PC-3 (cell line): ENCODE results near the gene TTC12. TPM values are rescaled to one million over a fixed set of nuclear protein-coding genes. Genes with fewer than 3 reads are reported as not detected.

ENCODE experiments used
- ATAC-seq: fragments of 200-7000 bp; cut with Tn5 transposase; 2 replicates; pipeline ENCODE4 v1.9.1; 2020; ENCODE audit warnings: mild to moderate bottlenecking, moderate library complexity
- BruUV-seq: library from RNA; stranded (reverse); fragments of 400-500 nt; replicated peaks from 2 replicates; lab custom pipeline; 2021; lab: Mats Ljungman, UMichigan
- CTCF ChIA-PET: fragments of 300-600 bp; sonication (Branson Sonifier 250); formaldehyde crosslinking; loops from one replicate; lab custom pipeline; 2022; ENCODE audit warnings: antibody characterized with exemption; lab: Charles Lee
- POLR2A ChIA-PET: fragments of 300-600 bp; sonication (Branson Sonifier 250); formaldehyde crosslinking; loops from one replicate; lab custom pipeline; 2022; ENCODE audit warnings: antibody characterized with exemption; ENCODE audit not compliant: unreplicated experiment; lab: Charles Lee
- DNase-seq: peaks from one replicate; pipeline ENCODE4 v3.0.0-alpha.2; 2015
- H2AFZ ChIP-seq: fragments of 300-600 bp; sonication (generic); 2 replicates; pipeline ENCODE4 v1.6.0; 2016; ENCODE audit warnings: antibody characterized with exemption, low read length
- H3F3A ChIP-seq: fragments of 300-600 bp; sonication (generic); one replicate; pipeline ENCODE4 v1.6.0; 2017; ENCODE audit warnings: antibody characterized with exemption, low read length, control low read depth, mild to moderate bottlenecking; ENCODE audit not compliant: unreplicated experiment
- H3K27ac ChIP-seq: fragments of 300-600 bp; sonication (generic); 2 replicates; pipeline ENCODE4 v1.5.1; 2016; ENCODE audit warnings: mild to moderate bottlenecking, low read length
- H3K27me3 ChIP-seq: fragments of 300-600 bp; sonication (generic); 2 replicates; pipeline ENCODE4 v1.6.1; 2016; ENCODE audit warnings: low read length, mixed read lengths
- H3K36me3 ChIP-seq: fragments of 300-600 bp; sonication (generic); 2 replicates; pipeline ENCODE4 v1.6.1; 2016; ENCODE audit warnings: low read depth, mixed run types, low read length, mixed read lengths
- H3K4me1 ChIP-seq: fragments of 300-600 bp; sonication (generic); 2 replicates; pipeline ENCODE4 v1.5.1; 2016; ENCODE audit warnings: low read length; ENCODE audit not compliant: insufficient read depth
- H3K4me2 ChIP-seq: fragments of 300-600 bp; sonication (generic); 2 replicates; pipeline ENCODE4 v1.6.0; 2016; ENCODE audit warnings: low read length
- H3K4me3 ChIP-seq: fragments of 300-600 bp; sonication (generic); 2 replicates; pipeline ENCODE4 v1.5.1; 2016; ENCODE audit warnings: mild to moderate bottlenecking, low read length, mixed read lengths
- H3K79me2 ChIP-seq: fragments of 300-600 bp; sonication (generic); 2 replicates; pipeline ENCODE4 v1.6.1; 2017; ENCODE audit warnings: low read length, mixed read lengths
- H3K9ac ChIP-seq: fragments of 300-600 bp; sonication (generic); 2 replicates; pipeline ENCODE4 v1.6.0; 2016; ENCODE audit warnings: mild to moderate bottlenecking, low read length
- H3K9me2 ChIP-seq: fragments of 300-600 bp; sonication (generic); replicated peaks from 2 replicates; pipeline ENCODE4 v1.6.1; 2016; ENCODE audit warnings: mixed run types, low read length, mixed read lengths
- H3K9me3 ChIP-seq: fragments of 300-600 bp; sonication (generic); 2 replicates; pipeline ENCODE4 v1.6.1; 2016; ENCODE audit warnings: low read length, mixed read lengths
- H4K20me1 ChIP-seq: fragments of 300-600 bp; sonication (generic); 2 replicates; pipeline ENCODE4 v1.6.1; 2016; ENCODE audit warnings: low read length, mixed read lengths
- CTCF ChIP-seq: fragments of 300-600 bp; sonication (generic); conservative IDR thresholded peaks from 2 replicates; pipeline ENCODE4 v1.5.1; 2017; ENCODE audit warnings: antibody characterized with exemption, low read depth, mild to moderate bottlenecking, low read length
- EZH2 ChIP-seq: fragments of 300-600 bp; sonication (generic); IDR thresholded peaks from one replicate; pipeline ENCODE4 v1.6.1; 2017; ENCODE audit warnings: antibody characterized with exemption, mild to moderate bottlenecking, low read length; ENCODE audit not compliant: unreplicated experiment
- EZH2phosphoT487 ChIP-seq: fragments of 300-600 bp; sonication (generic); IDR thresholded peaks from 2 replicates; pipeline ENCODE4 v1.6.1; 2018; ENCODE audit warnings: mild to moderate bottlenecking, antibody characterized with exemption, low read length, borderline replicate concordance
- intact Hi-C: fragments of 100-400 bp; cut with micrococcal nuclease; formaldehyde crosslinking; loops from 2 replicates; pipeline ENCODE4 v1.9.0; 2023
- total RNA-seq: library from RNA; depleted of rRNA; stranded (reverse); fragments of >200 nt; gene quantifications from 2 replicates; pipeline ENCODE4 v1.2.3, GENCODE V29; 2014

TTC12 gene
- total RNA-seq, 1 experiment from 2014 or later, result 13.1 TPM

- ATAC-seq (no peak), DNase-seq (no peak)
- Histone ChIP-seq H3K4me3 (no peak overlapping the region), H3K9me3 (no peaks in the 10 kb centered on the region), H2AFZ (no peak overlapping the region), H3K27ac (no peak overlapping the region), H3K4me1 (no peaks in the 10 kb centered on the region), H3K27me3 (peaks cover 38% of the 10 kb centered on the region), H3K9me2 (no peaks in the 10 kb centered on the region), H3K36me3 (no peaks in the 10 kb centered on the region), H3F3A (no peaks in the 10 kb centered on the region), H3K9ac (no peak overlapping the region), H4K20me1 (no peaks in the 10 kb centered on the region), H3K4me2 (no peak overlapping the region), H3K79me2 (no peaks in the 10 kb centered on the region)
- ChIA-PET POLR2A (no interaction called here), CTCF (no interaction called here)
- TF ChIP-seq EZH2 (no peak), CTCF (no peak), EZH2phosphoT487 (no peak)
- no TSS peak for BruUV-seq
- intact Hi-C loops, result no loop called here
These were observed 36.5 kb upstream of the TTC12 start for GRCh38 chr11:113277907-113278306.

- TF ChIP-seq EZH2phosphoT487 (no peak), EZH2 (no peak), CTCF (no peak)
- Histone ChIP-seq H3K79me2 (no peaks in the 10 kb centered on the region), H4K20me1 (no peaks in the 10 kb centered on the region), H3K27me3 (peaks cover 38% of the 10 kb centered on the region), H3F3A (no peaks in the 10 kb centered on the region), H3K27ac (no peak overlapping the region), H3K4me3 (no peak overlapping the region), H3K36me3 (no peaks in the 10 kb centered on the region), H2AFZ (no peak overlapping the region), H3K9me3 (no peaks in the 10 kb centered on the region), H3K9ac (no peak overlapping the region), H3K4me2 (no peak overlapping the region), H3K4me1 (no peaks in the 10 kb centered on the region), H3K9me2 (no peaks in the 10 kb centered on the region)
- ChIA-PET CTCF (no interaction called here), POLR2A (no interaction called here)
- intact Hi-C loops, result no loop called here
- DNase-seq (no peak), ATAC-seq (no peak)
- BruUV-seq, result no TSS peak
These were observed 35.9 kb upstream of the TTC12 start for GRCh38 chr11:113278481-113278880.

GRCh38 chr11:113278925-113279324 is 35.5 kb upstream of the TTC12 start:
- H3K4me1 ChIP-seq, result no peaks in the 10 kb centered on the region
- no TSS peak for BruUV-seq
- H3K9ac ChIP-seq, result no peak overlapping the region
- no peaks in the 10 kb centered on the region for H3K36me3 ChIP-seq
- CTCF ChIA-PET, result no interaction called here
- H3K4me3 ChIP-seq, result no peak overlapping the region
- H3K27me3 ChIP-seq, result peaks cover 38% of the 10 kb centered on the region
- H4K20me1 ChIP-seq, result no peaks in the 10 kb centered on the region
- no peaks in the 10 kb centered on the region for H3K9me2 ChIP-seq
- no peak for TF ChIP-seq EZH2phosphoT487
- no peak for TF ChIP-seq EZH2
- no peak for TF ChIP-seq CTCF
- H3F3A ChIP-seq, result no peaks in the 10 kb centered on the region
- no peak overlapping the region for H3K27ac ChIP-seq
- POLR2A ChIA-PET, result no interaction called here
- H3K4me2 ChIP-seq, result no peak overlapping the region
- no peaks in the 10 kb centered on the region for H3K9me3 ChIP-seq
- DNase-seq (no peak), ATAC-seq (no peak)
- H3K79me2 ChIP-seq, result no peaks in the 10 kb centered on the region
- no peak overlapping the region for H2AFZ ChIP-seq
- intact Hi-C loops, result no loop called here
